Caco-2 (cell line): ENCODE results near the gene ATXN3. TPM values are rescaled to one million over a fixed set of nuclear protein-coding genes. Genes with fewer than 3 reads are reported as not detected.

Experiments
- BruUV-seq: library from RNA; stranded (reverse); fragments of 400-500 nt; replicated peaks from 2 replicates; lab custom pipeline; 2021; lab: Mats Ljungman, UMichigan
- CTCF ChIA-PET: fragments of 300-600 bp; sonication (Branson Sonifier 250); formaldehyde crosslinking; loops from one replicate; lab custom pipeline; 2022; ENCODE audit warnings: antibody characterized with exemption; lab: Charles Lee
- POLR2A ChIA-PET: fragments of 300-600 bp; sonication (Branson Sonifier 250); formaldehyde crosslinking; loops from one replicate; lab custom pipeline; 2022; ENCODE audit warnings: antibody characterized with exemption; lab: Charles Lee
- DNase-seq, 2 experiments: peaks; one replicate each; pipeline versions ENCODE4 v3.0.0 to v3.0.0-alpha.2; 2020 to 2022
- H3K27me3 ChIP-seq: replicated peaks from 2 replicates; pipeline ENCODE4 v1.6.0; 2011; ENCODE audit warnings: low read length; ENCODE audit not compliant: control insufficient read depth, insufficient read depth
- H3K36me3 ChIP-seq: 2 replicates; pipeline ENCODE4 v1.5.1; 2011; ENCODE audit warnings: low read length; ENCODE audit not compliant: control insufficient read depth, insufficient read depth
- H3K4me1 ChIP-seq: fragments of 250-450 bp; sonication (Bioruptor Pico); 2 replicates; pipeline ENCODE4 v1.5.1; 2020; ENCODE audit warnings: mild to moderate bottlenecking
- H3K4me3 ChIP-seq: 2 replicates; pipeline ENCODE4 v1.5.1; 2011; ENCODE audit warnings: low read depth, mild to moderate bottlenecking, control low read depth, low read length
- H3K9me3 ChIP-seq: fragments of 250-450 bp; sonication (Bioruptor Pico); 2 replicates; pipeline ENCODE4 v1.5.1; 2020; ENCODE audit warnings: mild to moderate bottlenecking, moderate library complexity
- H3K27ac Mint-ChIP-seq: one replicate; pipeline ENCODE4 v1.8.0; 2022; ENCODE audit warnings: mixed read lengths; ENCODE audit not compliant: unreplicated experiment
- H3K27me3 Mint-ChIP-seq: one replicate; pipeline ENCODE4 v1.8.0; 2022; ENCODE audit warnings: mixed read lengths; ENCODE audit not compliant: insufficient read depth, unreplicated experiment
- H3K36me3 Mint-ChIP-seq: one replicate; pipeline ENCODE4 v1.8.0; 2022; ENCODE audit warnings: mild to moderate bottlenecking, mixed read lengths; ENCODE audit not compliant: insufficient read depth, unreplicated experiment
- H3K4me1 Mint-ChIP-seq: one replicate; pipeline ENCODE4 v1.8.0; 2022; ENCODE audit warnings: low read depth, mixed read lengths; ENCODE audit not compliant: unreplicated experiment
- H3K4me3 Mint-ChIP-seq: one replicate; pipeline ENCODE4 v1.8.0; 2022; ENCODE audit warnings: mild to moderate bottlenecking, moderate library complexity, mixed read lengths; ENCODE audit not compliant: unreplicated experiment
- H3K9me3 Mint-ChIP-seq: one replicate; pipeline ENCODE4 v1.8.0; 2022; ENCODE audit warnings: mixed read lengths; ENCODE audit not compliant: unreplicated experiment
- CTCF ChIP-seq, 2 experiments: fragments of 200-600 bp in 1 of 2; IDR thresholded peaks; 1 replicate in 1 of 2; 2 replicates in 1 of 2; pipeline versions ENCODE4 v1.5.1 to v1.8.0; 2011 to 2022; ENCODE audit warnings: antibody characterized with exemption in 1 of 2, control low read depth in 1 of 2, inconsistent platforms in 1 of 2, low read depth in 1 of 2, low read length in 1 of 2, mild to moderate bottlenecking in 1 of 2, moderate library complexity in 1 of 2; ENCODE audit not compliant: insufficient read depth in 1 of 2, severe bottlenecking in 1 of 2, unreplicated experiment in 1 of 2
- intact Hi-C: fragments of 100-400 bp; cut with micrococcal nuclease; formaldehyde crosslinking; loops from one replicate; pipeline ENCODE4 v1.10.0; 2022; ENCODE audit not compliant: unreplicated experiment
- total RNA-seq: library from RNA; stranded (reverse); gene quantifications from 2 replicates; pipeline ENCODE4 v1.2.3, GENCODE V29; 2022

ATXN3 gene
- total RNA-seq, 1 experiment from 2014 or later, result 29.3 TPM

DNA sequence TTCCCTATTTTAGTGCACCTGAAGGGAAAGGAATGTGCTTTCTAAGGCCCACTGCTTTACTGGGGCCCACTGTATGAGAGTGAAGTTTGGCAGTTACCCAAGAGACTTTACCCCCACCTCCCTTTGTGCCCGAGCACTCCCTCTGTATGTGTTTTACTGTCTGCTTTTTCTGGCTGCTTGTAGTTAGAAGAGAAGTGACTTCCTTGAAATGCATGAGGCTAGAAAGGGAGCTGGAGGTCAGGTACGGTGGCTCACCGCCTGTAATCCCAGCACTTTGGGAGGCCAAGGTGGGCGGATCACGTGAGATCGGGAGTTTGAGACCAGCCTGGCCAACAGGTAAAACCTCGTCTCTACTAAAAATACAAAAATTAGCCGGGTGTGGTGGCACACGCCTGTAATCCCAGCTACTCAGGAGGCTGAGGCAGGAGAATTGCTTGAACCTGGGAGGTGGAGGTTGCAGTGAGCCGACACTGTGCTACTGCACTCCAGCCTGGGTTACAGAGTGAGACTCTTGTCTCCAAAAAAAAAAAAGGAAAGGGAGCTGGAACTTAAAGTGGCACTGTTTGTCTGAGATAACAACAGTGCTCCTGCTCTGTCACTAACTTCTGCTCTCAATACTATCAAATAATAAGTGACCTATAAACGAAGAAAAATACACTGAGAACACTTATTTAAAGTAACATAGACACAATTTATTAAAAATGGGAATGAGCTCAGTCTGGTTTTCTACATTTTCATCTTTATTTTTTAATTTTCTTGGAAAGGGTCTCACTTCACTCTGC is 72.3 kb downstream of the ATXN3 start:
- H3K27ac Mint-ChIP-seq, result no peak overlapping the region
- H3K36me3 Mint-ChIP-seq, result peaks cover 26% of the 10 kb centered on the region
- intact Hi-C loops, result no loop called here
- Histone ChIP-seq H3K4me3 (no peak overlapping the region), H3K27me3 (no peaks in the 10 kb centered on the region), H3K36me3 (no peaks in the 10 kb centered on the region; the same call in 1 of the 2 replicates), H3K4me1 (peaks cover 9% of the 10 kb centered on the region), H3K9me3 (0 out of 2 replicates have a peak, but pooled peaks cover 6% of the 10 kb centered on the region)
- BruUV-seq, result no TSS peak
- ChIA-PET CTCF (no interaction called here), POLR2A (no interaction called here)
- H3K27me3 Mint-ChIP-seq, result no peaks in the 10 kb centered on the region
- no peak overlapping the region for H3K4me3 Mint-ChIP-seq
- no peak for DNase-seq
- peaks cover 13% of the 10 kb centered on the region for H3K4me1 Mint-ChIP-seq
- peaks cover 10% of the 10 kb centered on the region for H3K9me3 Mint-ChIP-seq
- TF ChIP-seq CTCF (IDR thresholded peaks at IDR 0.05; ENCODE audit: insufficient read depth in 1 of 2, low read depth in 1 of 2, low read length in 1 of 2, severe bottlenecking in 1 of 2, unreplicated experiment in 1 of 2), result no peak

DNA sequence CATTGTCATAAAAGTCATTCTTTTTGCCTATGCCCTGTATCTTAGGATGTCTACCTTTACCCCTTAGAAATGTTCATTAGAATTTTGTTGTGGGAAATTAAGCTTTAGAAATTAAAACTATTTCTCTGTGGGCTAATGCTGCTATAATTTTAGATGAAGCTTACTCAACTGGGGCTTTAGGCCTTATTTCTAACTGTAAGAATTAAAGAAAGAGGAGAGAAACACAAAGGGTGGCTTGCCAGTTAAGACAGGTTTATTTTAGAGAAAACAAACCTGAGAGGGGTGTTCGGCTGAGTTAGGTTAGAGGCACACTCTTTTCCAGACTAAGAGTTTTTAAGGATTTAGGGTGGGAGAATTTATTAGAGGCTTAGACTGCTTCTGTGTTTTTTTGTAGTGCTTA is 72.9 kb downstream of the ATXN3 start:
- no peak overlapping the region for H3K4me3 Mint-ChIP-seq
- no peak for TF ChIP-seq CTCF (IDR thresholded peaks at IDR 0.05; ENCODE audit: insufficient read depth in 1 of 2, low read depth in 1 of 2, low read length in 1 of 2, severe bottlenecking in 1 of 2, unreplicated experiment in 1 of 2)
- CTCF ChIA-PET, result no interaction called here

GRCh38 chr14:92026548-92027190 is 79.7 kb downstream of the ATXN3 start:
- no peaks in the 10 kb centered on the region for H3K27me3 Mint-ChIP-seq
- no peaks in the 10 kb centered on the region; the same call in none of the 2 replicates for H3K36me3 ChIP-seq
- H3K27me3 ChIP-seq, result no peaks in the 10 kb centered on the region
- no peak for TF ChIP-seq CTCF (IDR thresholded peaks at IDR 0.05; ENCODE audit: insufficient read depth in 1 of 2, low read depth in 1 of 2, low read length in 1 of 2, severe bottlenecking in 1 of 2, unreplicated experiment in 1 of 2)
- no peaks in the 10 kb centered on the region for H3K9me3 Mint-ChIP-seq
- peaks cover 17% of the 10 kb centered on the region for H3K36me3 Mint-ChIP-seq
- H3K9me3 ChIP-seq, result no peaks in the 10 kb centered on the region
- peaks cover 5% of the 10 kb centered on the region; the same call in 1 of the 2 replicates for H3K4me1 ChIP-seq
- no TSS peak for BruUV-seq
- no peaks in the 10 kb centered on the region for H3K4me1 Mint-ChIP-seq
- DNase-seq, result no peak
- CTCF ChIA-PET, result no interaction called here
- H3K4me3 ChIP-seq, result no peak overlapping the region
- no peak overlapping the region for H3K4me3 Mint-ChIP-seq
- POLR2A ChIA-PET, result no interaction called here
- H3K27ac Mint-ChIP-seq, result no peak overlapping the region
- intact Hi-C loops, result no loop called here

More for the DNA sequence above, 72.9 kb downstream of the ATXN3 start:
- intact Hi-C loops, result no loop called here
- H3K4me3 ChIP-seq, result no peak overlapping the region
- DNase-seq, result no peak
- Mint-ChIP-seq H3K4me1 (peaks cover 9% of the 10 kb centered on the region), H3K9me3 (peaks cover 10% of the 10 kb centered on the region), H3K36me3 (peaks cover 24% of the 10 kb centered on the region), H3K27me3 (no peaks in the 10 kb centered on the region), H3K27ac (no peak overlapping the region)
- POLR2A ChIA-PET, result no interaction called here
- H3K4me1 ChIP-seq, result peaks cover 6% of the 10 kb centered on the region
- H3K9me3 ChIP-seq, result 0 out of 2 replicates have a peak, but pooled peaks cover 6% of the 10 kb centered on the region
- H3K36me3 ChIP-seq, result no peaks in the 10 kb centered on the region; the same call in 1 of the 2 replicates
- no peaks in the 10 kb centered on the region for H3K27me3 ChIP-seq
- no TSS peak for BruUV-seq
